Measurements from ENCODE around the gene GRAMD1B. TPM values are rescaled to one million over a fixed set of nuclear protein-coding genes. Genes with fewer than 3 reads are reported as not detected.

The GRAMD1B gene
- total and polyA plus RNA-seq, 5 experiments from 2014 or later: 0.76 to 10.7 (median 1.3) TPM

- DNase-seq (no peak), ATAC-seq (no peak)
- Mint-ChIP-seq H3K36me3 (no peaks in the 10 kb centered on the region), H3K4me1 (peaks cover 0 to 21% (median 2%) of the 10 kb centered on the region in 4 donors), H3K27ac (no peak overlapping the region), H3K9me3 (no peaks in the 10 kb centered on the region), H3K27me3 (peaks cover 0 to 5% (median 0%) of the 10 kb centered on the region in 5 donors), H3K4me3 (no peak overlapping the region)
- POLR2A ChIA-PET: no interaction called here
Observed at GRCh38 chr11:123487157-123487744, 57.2 kb downstream of the GRAMD1B start.

DNA sequence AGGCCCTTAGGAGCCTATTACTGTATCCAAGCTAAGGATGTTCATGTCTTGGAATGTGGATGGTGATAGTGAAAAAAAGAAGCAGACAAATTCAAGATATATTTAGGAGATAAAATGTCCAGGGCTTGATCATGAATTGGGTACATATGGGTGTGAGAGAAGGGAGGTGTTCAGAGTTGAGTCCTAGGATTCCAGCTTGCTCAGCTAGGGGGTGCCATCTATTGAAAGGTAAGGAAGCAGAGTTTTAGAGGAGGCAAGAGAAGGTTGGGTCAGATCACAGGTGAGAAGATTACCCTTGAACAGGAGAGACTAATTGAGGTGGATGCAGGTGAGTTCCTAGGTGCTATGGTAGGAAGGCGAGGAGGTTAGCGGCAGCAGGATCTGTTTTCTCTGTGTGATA, 60.5 kb downstream of the GRAMD1B start:
- Mint-ChIP-seq H3K4me1 (peaks cover 0 to 8% (median under 1%) of the 10 kb centered on the region in 4 donors), H3K27me3 (no peaks in the 10 kb centered on the region), H3K4me3 (no peak overlapping the region), H3K36me3 (no peaks in the 10 kb centered on the region), H3K9me3 (no peaks in the 10 kb centered on the region), H3K27ac (no peak overlapping the region)
- DNase-seq (no peak), ATAC-seq (no peak)
- POLR2A ChIA-PET: no interaction called here

DNA sequence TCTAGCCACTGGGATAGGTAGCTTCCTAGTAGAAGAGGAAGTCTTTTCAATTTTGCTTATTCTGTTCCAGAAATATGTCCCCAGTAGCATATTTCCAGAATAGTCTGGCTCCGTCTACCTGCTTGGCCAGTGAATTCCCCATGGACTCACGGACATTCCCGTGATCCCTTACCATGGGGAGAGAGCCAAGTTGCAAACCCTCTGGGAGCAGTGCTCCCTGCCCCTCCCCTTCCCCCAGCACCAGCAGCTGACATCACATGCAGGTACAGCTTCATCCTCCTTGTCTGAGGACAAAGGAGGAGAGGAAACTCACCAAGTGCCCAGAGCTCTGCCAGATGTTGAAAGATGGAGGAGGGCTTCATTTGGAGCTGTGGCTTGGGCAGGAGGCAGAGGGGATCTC, 61.2 kb downstream of the GRAMD1B start:
- Mint-ChIP-seq H3K27me3 (no peaks in the 10 kb centered on the region), H3K27ac (no peak overlapping the region), H3K4me1 (peaks cover 0 to 8% (median under 1%) of the 10 kb centered on the region in 4 donors), H3K4me3 (no peak overlapping the region), H3K9me3 (no peaks in the 10 kb centered on the region), H3K36me3 (no peaks in the 10 kb centered on the region)
- DNase-seq: no peak
- no peak for ATAC-seq
- POLR2A ChIA-PET: no interaction called here

DNA sequence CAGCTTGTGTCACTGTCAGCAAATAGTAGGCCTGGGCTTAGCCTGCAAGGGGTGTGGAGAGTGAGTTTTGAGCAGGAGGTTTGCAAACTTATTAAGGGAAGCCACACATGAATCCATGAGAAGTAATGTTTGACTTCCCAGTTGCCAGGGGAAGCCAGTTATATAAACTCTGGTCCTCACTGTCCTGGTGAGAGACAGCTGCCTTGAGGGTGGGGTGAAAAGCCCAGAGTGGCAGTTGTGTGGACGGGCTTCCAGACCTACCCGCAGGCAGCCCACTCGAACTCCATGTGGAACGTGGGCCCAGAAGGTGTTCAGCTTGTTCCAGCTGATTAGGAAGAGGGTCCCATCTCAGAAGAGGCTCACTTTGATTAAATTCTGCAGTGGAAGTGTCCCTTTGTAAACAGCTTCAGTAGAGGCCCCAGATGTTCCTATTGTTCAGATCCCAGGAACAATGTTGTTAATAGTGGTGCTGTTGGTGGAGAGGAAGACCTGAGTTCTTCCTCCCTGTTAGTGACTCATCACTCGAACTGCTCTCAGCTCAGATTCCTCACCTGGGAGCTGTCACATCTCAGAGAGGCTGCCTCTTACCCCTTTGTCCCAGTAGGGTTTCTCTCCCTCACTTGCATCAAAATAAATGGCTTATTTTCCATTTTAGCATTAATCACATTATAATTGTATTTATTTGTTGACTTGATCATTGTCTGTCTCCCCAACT, 63.4 kb downstream of the GRAMD1B start:
- Mint-ChIP-seq H3K9me3 (no peaks in the 10 kb centered on the region), H3K4me1 (peaks cover 0 to 8% (median under 1%) of the 10 kb centered on the region in 4 donors), H3K4me3 (no peak overlapping the region), H3K27ac (peak overlapping the region in 2 of 10 donors; percentile 23 to 34), H3K27me3 (no peaks in the 10 kb centered on the region), H3K36me3 (no peaks in the 10 kb centered on the region)
- POLR2A ChIA-PET: no interaction called here
- DNase-seq: no peak
- no peak for ATAC-seq

- no peak overlapping the region for H3K27ac Mint-ChIP-seq
- POLR2A ChIA-PET: no interaction called here
- no peak for ATAC-seq
Observed at GRCh38 chr11:123494195-123495050, 64.4 kb downstream of the GRAMD1B start.

GRCh38 chr11:123504401-123504800, 74.3 kb downstream of the GRAMD1B start:
- POLR2A ChIA-PET: no interaction called here
- Mint-ChIP-seq H3K4me1 (peaks cover 0 to 6% (median 3%) of the 10 kb centered on the region in 4 donors), H3K27ac (no peak overlapping the region), H3K9me3 (no peaks in the 10 kb centered on the region), H3K4me3 (no peak overlapping the region), H3K36me3 (no peaks in the 10 kb centered on the region), H3K27me3 (no peaks in the 10 kb centered on the region)
- ATAC-seq (no peak), DNase-seq (no peak)

More at GRCh38 chr11:123494195-123495050, 64.4 kb downstream of the GRAMD1B start:
- H3K9me3 Mint-ChIP-seq: no peaks in the 10 kb centered on the region
- H3K4me3 Mint-ChIP-seq: no peak overlapping the region
- no peak for DNase-seq
- no peaks in the 10 kb centered on the region for H3K36me3 Mint-ChIP-seq
- H3K27me3 Mint-ChIP-seq: no peaks in the 10 kb centered on the region
- H3K4me1 Mint-ChIP-seq: peaks cover 0 to 8% (median under 1%) of the 10 kb centered on the region in 4 donors

- H3K4me3 Mint-ChIP-seq: no peak overlapping the region
- no peaks in the 10 kb centered on the region for H3K9me3 Mint-ChIP-seq
- peak overlapping the region in 1 of 10 donors; percentile 9 for H3K27ac Mint-ChIP-seq
- H3K27me3 Mint-ChIP-seq: no peaks in the 10 kb centered on the region
- H3K4me1 Mint-ChIP-seq: peaks cover 0 to 6% (median 3%) of the 10 kb centered on the region in 4 donors
- H3K36me3 Mint-ChIP-seq: no peaks in the 10 kb centered on the region
- ATAC-seq: no peak
- no peak for DNase-seq
- POLR2A ChIA-PET: no interaction called here
Observed at GRCh38 chr11:123505546-123506299, 75.7 kb downstream of the GRAMD1B start.

- H3K27me3 Mint-ChIP-seq: peaks cover 0 to 5% (median 0%) of the 10 kb centered on the region in 5 donors
- no peak overlapping the region for H3K4me3 Mint-ChIP-seq
- no peaks in the 10 kb centered on the region for H3K9me3 Mint-ChIP-seq
- ATAC-seq: no peak
- POLR2A ChIA-PET: no interaction called here
- DNase-seq: no peak
- no peaks in the 10 kb centered on the region for H3K36me3 Mint-ChIP-seq
- H3K27ac Mint-ChIP-seq: peak overlapping the region in 1 of 10 donors; percentile 43
- peaks cover 2 to 8% (median 5%) of the 10 kb centered on the region in 4 donors for H3K4me1 Mint-ChIP-seq
Observed at GRCh38 chr11:123507043-123507442, 77.0 kb downstream of the GRAMD1B start.

DNA sequence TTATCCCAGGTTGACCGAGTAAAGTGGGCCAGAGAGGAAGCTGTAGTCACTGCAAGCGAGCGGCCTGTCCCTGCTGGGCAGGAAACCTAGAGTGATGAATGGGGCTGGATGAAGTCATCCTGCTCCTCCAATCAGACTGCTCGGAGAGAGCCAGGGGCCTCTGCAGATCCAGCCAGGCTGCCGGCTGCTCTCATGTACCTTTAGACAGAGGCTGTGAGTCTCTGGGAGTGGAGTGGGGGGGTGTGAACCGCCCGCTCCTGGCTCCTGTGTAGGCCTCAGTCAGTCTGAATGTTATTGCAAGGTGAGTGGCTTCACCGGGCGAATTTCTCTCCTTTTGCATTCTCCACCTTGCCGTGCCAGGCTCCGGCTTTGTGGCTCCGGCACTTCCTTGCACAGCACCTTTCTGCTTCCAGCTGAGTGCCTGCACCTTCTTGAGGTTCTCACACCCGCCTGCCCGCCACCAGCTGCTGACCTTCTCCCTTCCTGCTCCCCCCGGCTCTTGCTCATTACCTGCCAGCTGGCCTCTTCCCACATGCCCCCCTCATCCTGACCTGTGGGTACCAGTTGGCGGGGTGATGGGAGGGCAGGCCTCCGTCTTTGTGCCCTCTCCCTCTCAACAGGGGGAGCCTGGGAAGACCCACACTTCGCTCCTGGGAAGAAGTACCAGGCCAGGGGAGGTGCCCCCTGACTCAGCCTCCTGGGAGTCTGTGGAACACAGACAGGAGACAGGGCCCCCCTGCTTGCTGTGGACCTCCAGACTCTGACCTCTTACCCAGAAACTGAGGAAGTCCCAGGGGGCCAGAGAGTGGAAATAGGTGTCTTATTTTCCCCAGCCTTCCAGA, 79.9 kb downstream of the GRAMD1B start:
- H3K36me3 Mint-ChIP-seq: no peaks in the 10 kb centered on the region
- ATAC-seq: no peak
- peaks cover 0 to 7% (median 0%) of the 10 kb centered on the region in 5 donors for H3K27me3 Mint-ChIP-seq
- no peak overlapping the region for H3K4me3 Mint-ChIP-seq
- no peaks in the 10 kb centered on the region for H3K9me3 Mint-ChIP-seq
- DNase-seq: no peak
- no peak overlapping the region for H3K27ac Mint-ChIP-seq
- peaks cover 0 to 8% (median 4%) of the 10 kb centered on the region in 4 donors for H3K4me1 Mint-ChIP-seq
- POLR2A ChIA-PET: interaction anchor here (0.5 kb wide), 1 partner anchor 95 kb away, joined by 3 read pairs; no protein-coding TSS in a partner anchor

GRCh38 chr11:123510579-123510905, 80.5 kb downstream of the GRAMD1B start:
- H3K4me1 Mint-ChIP-seq: peaks cover 0 to 10% (median 3%) of the 10 kb centered on the region in 4 donors
- peaks cover 0 to 9% (median 0%) of the 10 kb centered on the region in 5 donors for H3K27me3 Mint-ChIP-seq
- ATAC-seq: no peak
- no peaks in the 10 kb centered on the region for H3K9me3 Mint-ChIP-seq
- POLR2A ChIA-PET: interaction anchor here (0.5 kb wide), 1 partner anchor 95 kb away, joined by 3 read pairs; no protein-coding TSS in a partner anchor
- no peak overlapping the region for H3K4me3 Mint-ChIP-seq
- no peak for DNase-seq
- peaks cover 0 to 2% (median 0%) of the 10 kb centered on the region in 3 donors for H3K36me3 Mint-ChIP-seq
- H3K27ac Mint-ChIP-seq: peak overlapping the region in 1 of 10 donors; percentile 63

- Mint-ChIP-seq H3K27ac (peak overlapping the region in 1 of 10 donors; percentile 63), H3K36me3 (peaks cover 0 to 2% (median 0%) of the 10 kb centered on the region in 3 donors), H3K9me3 (no peaks in the 10 kb centered on the region), H3K27me3 (peaks cover 0 to 9% (median 0%) of the 10 kb centered on the region in 5 donors), H3K4me3 (peak overlapping the region in 2 of 10 donors; percentile 9 to 35), H3K4me1 (peaks cover 0 to 8% (median under 1%) of the 10 kb centered on the region in 4 donors)
- ATAC-seq (peak; percentile 87 to 90), DNase-seq (peak; percentile 33 to 68 (median 48))
- POLR2A ChIA-PET: no interaction called here
Observed at GRCh38 chr11:123511037-123511870, 81.2 kb downstream of the GRAMD1B start.

All from naive thymus-derived CD8-positive, alpha-beta T cell (primary cell).